H9 (cell line): ENCODE results near the gene ANO9. TPM values are rescaled to one million over a fixed set of nuclear protein-coding genes. Genes with fewer than 3 reads are reported as not detected.
A peak's percentile ranks its signal among the peaks of the same experiment; 100 is the strongest.

ENCODE experiments used
- DNase-seq: peaks from one replicate; pipeline ENCODE4 v3.0.0-alpha.2; 2017
- H2AFZ ChIP-seq: one replicate; pipeline ENCODE4 v1.6.1; 2013; ENCODE audit warnings: mild to moderate bottlenecking, low read length, control low read depth, moderate library complexity
- H2AK5ac ChIP-seq: 2 replicates; pipeline ENCODE4 v1.6.1; 2013; ENCODE audit warnings: low read length, control low read depth, mixed read lengths; ENCODE audit not compliant: insufficient read length
- H2BK120ac ChIP-seq: one replicate; pipeline ENCODE4 v1.6.1; 2013; ENCODE audit warnings: low read depth, mild to moderate bottlenecking, low read length, control low read depth, inconsistent platforms; ENCODE audit not compliant: poor library complexity, severe bottlenecking
- H2BK12ac ChIP-seq: 2 replicates; pipeline ENCODE4 v1.6.1; 2013; ENCODE audit warnings: low read length, control low read depth, mixed read lengths, low read depth; ENCODE audit not compliant: insufficient read length
- H2BK15ac ChIP-seq: 2 replicates; pipeline ENCODE4 v1.6.1; 2013; ENCODE audit warnings: low read depth, low read length, control low read depth
- H2BK20ac ChIP-seq: one replicate; pipeline ENCODE4 v1.6.1; 2013; ENCODE audit warnings: low read depth, mild to moderate bottlenecking, low read length, control low read depth, inconsistent platforms; ENCODE audit not compliant: poor library complexity, severe bottlenecking
- H2BK5ac ChIP-seq: 2 replicates; pipeline ENCODE4 v1.6.1; 2013; ENCODE audit warnings: low read length, control low read depth, mixed read lengths; ENCODE audit not compliant: insufficient read length
- H3K14ac ChIP-seq: 2 replicates; pipeline ENCODE4 v1.6.1; 2013; ENCODE audit warnings: low read length, control low read depth; ENCODE audit not compliant: insufficient read depth
- H3K18ac ChIP-seq: 2 replicates; pipeline ENCODE4 v1.6.1; 2013; ENCODE audit warnings: low read depth, mild to moderate bottlenecking, mixed read lengths, low read length, control low read depth; ENCODE audit not compliant: insufficient read length
- H3K23ac ChIP-seq: 2 replicates; pipeline ENCODE4 v1.6.1; 2013; ENCODE audit warnings: low read length, control low read depth, mixed read lengths, low read depth; ENCODE audit not compliant: insufficient read length
- H3K23me2 ChIP-seq: 2 replicates; pipeline ENCODE4 v1.6.1; 2013; ENCODE audit warnings: low read depth, mild to moderate bottlenecking, mixed read lengths, low read length, control low read depth; ENCODE audit not compliant: insufficient read length, poor library complexity, severe bottlenecking
- H3K27ac ChIP-seq: 2 replicates; pipeline ENCODE4 v1.5.1; 2013; ENCODE audit warnings: low read length, control low read depth, mixed read lengths, low read depth; ENCODE audit not compliant: insufficient read length
- H3K27me3 ChIP-seq: 2 replicates; pipeline ENCODE4 v1.6.1; 2013; ENCODE audit warnings: low read length, control low read depth, inconsistent platforms; ENCODE audit not compliant: insufficient read depth
- H3K4ac ChIP-seq: 2 replicates; pipeline ENCODE4 v1.6.1; 2013; ENCODE audit warnings: low read depth, mild to moderate bottlenecking, control low read depth, inconsistent platforms, low read length, moderate library complexity
- H3K4me1 ChIP-seq: 2 replicates; pipeline ENCODE4 v1.6.1; 2013; ENCODE audit warnings: low read length, control low read depth, inconsistent platforms; ENCODE audit not compliant: insufficient read depth
- H3K4me2 ChIP-seq: 2 replicates; pipeline ENCODE4 v1.6.1; 2013; ENCODE audit warnings: low read length, control low read depth, mixed read lengths; ENCODE audit not compliant: insufficient read length, insufficient read depth
- H3K56ac ChIP-seq: 2 replicates; pipeline ENCODE4 v1.6.1; 2013; ENCODE audit warnings: low read depth, mild to moderate bottlenecking, mixed read lengths, low read length, control low read depth; ENCODE audit not compliant: insufficient read length
- H3K79me1 ChIP-seq: 2 replicates; pipeline ENCODE4 v1.6.1; 2013; ENCODE audit warnings: low read depth, mild to moderate bottlenecking, moderate library complexity, low read length, control low read depth, inconsistent platforms; ENCODE audit not compliant: insufficient read depth, poor library complexity, severe bottlenecking
- H3K79me2 ChIP-seq: 2 replicates; pipeline ENCODE4 v1.6.1; 2013; ENCODE audit warnings: low read length, control low read depth, inconsistent platforms; ENCODE audit not compliant: insufficient read depth
- H3K9ac ChIP-seq: 2 replicates; pipeline ENCODE4 v1.6.1; 2013; ENCODE audit warnings: low read length, control low read depth, mixed read lengths; ENCODE audit not compliant: insufficient read length; ENCODE audit errors: extremely low read depth
- H3K9me3 ChIP-seq: one replicate; pipeline ENCODE4 v1.6.1; 2013; ENCODE audit warnings: low read depth, low read length, inconsistent platforms; ENCODE audit not compliant: control insufficient read depth
- H3T11ph ChIP-seq: one replicate; pipeline ENCODE4 v1.6.1; 2013; ENCODE audit warnings: mild to moderate bottlenecking, low read length, control low read depth, inconsistent platforms
- H4K20me1 ChIP-seq: one replicate; pipeline ENCODE4 v1.6.1; 2013; ENCODE audit not compliant: control insufficient read depth, insufficient read length, insufficient read depth
- H4K5ac ChIP-seq: 2 replicates; pipeline ENCODE4 v1.6.1; 2013; ENCODE audit warnings: low read depth, mild to moderate bottlenecking, mixed read lengths, low read length, control low read depth; ENCODE audit not compliant: insufficient read length
- H4K8ac ChIP-seq: replicated peaks from 2 replicates; pipeline ENCODE4 v1.6.1; 2013; ENCODE audit warnings: low read length, control low read depth, mixed read lengths, low read depth; ENCODE audit not compliant: insufficient read length
- H4K91ac ChIP-seq: 2 replicates; pipeline ENCODE4 v1.6.1; 2013; ENCODE audit warnings: low read depth, mild to moderate bottlenecking, moderate library complexity, mixed read lengths, low read length, control low read depth; ENCODE audit not compliant: insufficient read length
- H3K27ac Mint-ChIP-seq, 3 experiments: 2 replicates in 2 of 3; 3 replicates in 1 of 3; pipeline ENCODE4 v1.8.0; 2020 to 2021; ENCODE audit warnings: mixed read lengths in 3 of 3, mild to moderate bottlenecking in 1 of 3, moderate library complexity in 1 of 3
- H3K27me3 Mint-ChIP-seq: 2 replicates; pipeline ENCODE4 v1.8.0; 2021; ENCODE audit warnings: low read depth, mild to moderate bottlenecking, moderate library complexity, mixed read lengths
- H3K36me3 Mint-ChIP-seq, 3 experiments: 2 replicates in 2 of 3; 3 replicates in 1 of 3; pipeline ENCODE4 v1.8.0; 2020 to 2021; ENCODE audit warnings: low read depth in 3 of 3, mixed read lengths in 3 of 3; ENCODE audit not compliant: insufficient read depth in 1 of 3
- H3K4me1 Mint-ChIP-seq, 2 experiments: 2 replicates each; pipeline ENCODE4 v1.8.0; 2020; ENCODE audit warnings: mixed read lengths in 2 of 2
- H3K4me3 Mint-ChIP-seq, 2 experiments: 2 replicates in 1 of 2; 3 replicates in 1 of 2; pipeline ENCODE4 v1.8.0; 2020 to 2021; ENCODE audit warnings: mild to moderate bottlenecking in 2 of 2, mixed read lengths in 2 of 2, moderate library complexity in 1 of 2
- H3K9me3 Mint-ChIP-seq, 2 experiments: 2 replicates in 1 of 2; 3 replicates in 1 of 2; pipeline ENCODE4 v1.8.0; 2020; ENCODE audit warnings: mild to moderate bottlenecking in 2 of 2, mixed read lengths in 2 of 2, moderate library complexity in 1 of 2
- CTCF ChIP-seq: fragments of 200-600 bp; sonication (generic); conservative IDR thresholded peaks from 3 replicates; pipeline ENCODE4 v1.8.0; 2021; ENCODE audit warnings: antibody characterized with exemption, mild to moderate bottlenecking
- WGBS: extraction: QIAGEN DNeasy Blood & Tissue Kit; methylation state at CpG from one replicate; pipeline ENCODE4 v1.1.7; 2013; ENCODE audit warnings: missing lambda C conversion rate, low lambda C conversion rate, mixed read lengths; ENCODE audit not compliant: insufficient read length; ENCODE audit errors: extremely low coverage; 5-methylcytosine and 5-hydroxymethylcytosine counted together
- total RNA-seq: library from RNA; stranded (reverse); gene quantifications from 2 replicates; pipeline ENCODE4 v1.2.1, GENCODE V29; 2021

The ANO9 gene
- total RNA-seq, 1 experiment from 2014 or later, result 13.1 TPM

GRCh38 chr11:405323-405953 is 36.4 kb downstream of the ANO9 start:
- Histone ChIP-seq H3K23ac (no peak overlapping the region), H2BK20ac (no peak overlapping the region), H3K18ac (no peak overlapping the region), H4K5ac (no peak overlapping the region), H3K4me2 (no peak overlapping the region), H2BK15ac (no peak overlapping the region), H3K27me3 (no peaks in the 10 kb centered on the region), H3K9ac (no peak overlapping the region), H3K4ac (no peak overlapping the region), H3K27ac (no peak overlapping the region), H4K20me1 (no peaks in the 10 kb centered on the region), H3K9me3 (no peaks in the 10 kb centered on the region), H2BK120ac (no peak overlapping the region), H2AFZ (no peak overlapping the region), H4K8ac (no peak overlapping the region), H3K14ac (no peak overlapping the region), H3K56ac (no peak overlapping the region), H3T11ph (no peak overlapping the region), H2BK12ac (no peak overlapping the region), H3K79me2 (no peaks in the 10 kb centered on the region), H3K4me1 (no peaks in the 10 kb centered on the region), H3K23me2 (peaks cover 8% of the 10 kb centered on the region), H4K91ac (no peak overlapping the region), H2AK5ac (no peak overlapping the region), H3K79me1 (no peaks in the 10 kb centered on the region), H2BK5ac (no peak overlapping the region)
- WGBS, result no CpG with 5 or more reads among the region's 17 CpGs
- peaks cover 2 to 5% of the 10 kb centered on the region in 2 experiments; a peak in 3 of 4 replicates for H3K4me1 Mint-ChIP-seq
- TF ChIP-seq CTCF, result no peak
- 0 out of 2 replicates have a peak, but pooled peaks cover 2% of the 10 kb centered on the region for H3K27me3 Mint-ChIP-seq
- H3K9me3 Mint-ChIP-seq, result no peaks in the 10 kb centered on the region
- no peak overlapping the region for H3K27ac Mint-ChIP-seq
- H3K4me3 Mint-ChIP-seq, result peak overlapping the region in 1 of 2 experiments; percentile 51; a peak in 2 of 5 replicates
- peaks cover 0 to 2% (median 0%) of the 10 kb centered on the region in 3 experiments; a peak in 3 of 7 replicates for H3K36me3 Mint-ChIP-seq
- DNase-seq, result no peak
